SU-DHL-6 (cell line): ENCODE measurements around the gene SLC9A3.

Source experiments
- CTCF ChIP-seq: fragments of 200-600 bp; sonication (generic); IDR thresholded peaks from one replicate; pipeline ENCODE4 v1.5.1; 2017; ENCODE audit warnings: antibody characterized with exemption, mild to moderate bottlenecking, low read length, moderate library complexity; ENCODE audit not compliant: insufficient read depth, poor library complexity, severe bottlenecking
- EZH2phosphoT487 ChIP-seq: fragments of 200-600 bp; sonication (generic), shearing (Covaris generic); conservative IDR thresholded peaks from 2 replicates; pipeline ENCODE4 v1.6.1; 2018; ENCODE audit warnings: mild to moderate bottlenecking, antibody characterized with exemption, low read length, moderate library complexity, mixed read lengths

DNA sequence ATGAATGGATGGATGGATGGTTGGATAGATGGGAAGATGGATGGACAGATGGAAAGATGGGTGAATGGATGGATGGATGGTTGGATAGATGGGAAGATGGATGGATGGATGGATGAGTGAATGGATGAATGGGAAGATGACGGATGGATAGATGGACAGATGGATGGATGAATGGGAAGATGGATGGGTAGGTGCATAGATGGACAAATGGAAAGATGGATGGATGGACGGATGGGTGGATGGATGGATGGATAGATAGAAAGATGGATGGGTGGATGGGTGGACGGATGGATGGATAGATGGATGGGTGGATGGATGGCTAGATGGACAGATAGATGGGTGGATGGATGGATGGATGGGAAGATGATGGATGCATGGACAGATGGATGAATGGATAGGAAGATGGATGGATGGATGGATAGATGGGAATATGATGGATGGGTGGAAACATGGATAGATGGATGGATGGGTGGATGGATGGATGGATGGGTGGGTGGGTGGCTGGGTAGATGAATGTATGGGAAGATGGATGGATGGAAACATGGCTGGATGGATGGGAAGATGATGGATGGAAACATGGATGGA, 97.8 kb downstream of the SLC9A3 start:
- TF ChIP-seq CTCF = no peak
- TF ChIP-seq EZH2phosphoT487 = no peak
